GM23338 (cell line): ENCODE results near the gene ADIRF. TPM values are rescaled to one million over a fixed set of nuclear protein-coding genes. Genes with fewer than 3 reads are reported as not detected.
"Not testable (repeated sequence)": the region's sequence is repeated elsewhere in the genome, so short reads cannot be mapped to it uniquely, and the experiment has no call there.

Experiments used
- ATAC-seq: fragments of 200-7000 bp; cut with Tn5 transposase; 3 replicates; pipeline ENCODE4 v1.9.1; 2020
- DNase-seq: peaks from one replicate; pipeline ENCODE4 v3.0.0-alpha.2; 2015; ENCODE audit warnings: low spot score
- H2AFZ ChIP-seq: fragments of 200-600 bp; sonication (generic); 2 replicates; pipeline ENCODE4 v1.8.0; 2016; ENCODE audit warnings: antibody characterized with exemption, mild to moderate bottlenecking, moderate library complexity
- H3F3A ChIP-seq: fragments of 200-600 bp; sonication (generic); replicated peaks from 2 replicates; pipeline ENCODE4 v1.8.0; 2017; ENCODE audit warnings: antibody characterized with exemption, mixed run types, low read depth
- H3K27ac ChIP-seq: fragments of 200-600 bp; sonication (generic); 2 replicates; pipeline ENCODE4 v1.6.1; 2016; ENCODE audit warnings: low read depth
- H3K27me3 ChIP-seq: fragments of 200-600 bp; sonication (generic); 2 replicates; pipeline ENCODE4 v1.8.0; 2016; ENCODE audit warnings: mild to moderate bottlenecking, mixed run types, moderate library complexity; ENCODE audit not compliant: insufficient read depth
- H3K36me3 ChIP-seq: fragments of 200-600 bp; sonication (generic); 2 replicates; pipeline ENCODE4 v1.8.0; 2016; ENCODE audit warnings: mild to moderate bottlenecking; ENCODE audit not compliant: insufficient read depth
- H3K4me1 ChIP-seq: fragments of 200-600 bp; sonication (generic); 2 replicates; pipeline ENCODE4 v1.8.0; 2016; ENCODE audit warnings: mild to moderate bottlenecking, moderate library complexity; ENCODE audit not compliant: insufficient read depth
- H3K4me2 ChIP-seq: fragments of 200-600 bp; sonication (generic); 2 replicates; pipeline ENCODE4 v1.7.1; 2017; ENCODE audit warnings: mixed run types
- H3K4me3 ChIP-seq: fragments of 200-600 bp; sonication (generic); 2 replicates; pipeline ENCODE4 v1.6.1; 2016; ENCODE audit warnings: mixed run types
- H3K79me2 ChIP-seq: fragments of 200-600 bp; sonication (generic); replicated peaks from 2 replicates; pipeline ENCODE4 v1.8.0; 2017; ENCODE audit warnings: mild to moderate bottlenecking; ENCODE audit not compliant: insufficient read depth
- H3K9me2 ChIP-seq: fragments of 200-600 bp; sonication (generic); 2 replicates; pipeline ENCODE4 v1.8.0; 2017; ENCODE audit not compliant: insufficient read depth
- H4K20me1 ChIP-seq: fragments of 200-600 bp; sonication (generic); replicated peaks from 2 replicates; pipeline ENCODE4 v1.8.0; 2017; ENCODE audit warnings: mild to moderate bottlenecking; ENCODE audit not compliant: insufficient read depth
- H3K27ac Mint-ChIP-seq: 2 replicates; pipeline ENCODE4 v1.8.0; 2020; ENCODE audit warnings: inconsistent platforms, mild to moderate bottlenecking, moderate library complexity, mixed read lengths
- H3K27me3 Mint-ChIP-seq: 3 replicates; pipeline ENCODE4 v1.8.0; 2022; ENCODE audit warnings: low read depth, mild to moderate bottlenecking, moderate library complexity, mixed read lengths, inconsistent platforms; ENCODE audit not compliant: insufficient read depth, poor library complexity
- H3K36me3 Mint-ChIP-seq: 3 replicates; pipeline ENCODE4 v1.8.0; 2021; ENCODE audit warnings: low read depth, mild to moderate bottlenecking, inconsistent platforms, moderate library complexity, mixed read lengths
- H3K4me1 Mint-ChIP-seq: 3 replicates; pipeline ENCODE4 v1.8.0; 2020; ENCODE audit warnings: mild to moderate bottlenecking, inconsistent platforms, mixed read lengths
- H3K4me3 Mint-ChIP-seq: 3 replicates; pipeline ENCODE4 v1.8.0; 2021; ENCODE audit warnings: moderate library complexity, mild to moderate bottlenecking, inconsistent platforms, mixed read lengths
- H3K9me3 Mint-ChIP-seq: 3 replicates; pipeline ENCODE4 v1.8.0; 2020; ENCODE audit warnings: moderate library complexity, mild to moderate bottlenecking, inconsistent platforms, mixed read lengths
- CREB1 ChIP-seq: fragments of 250-450 bp; sonication (Bioruptor Pico); IDR thresholded peaks from 2 replicates; pipeline ENCODE4 v1.5.0; 2020; ENCODE audit warnings: low read depth, mild to moderate bottlenecking, moderate library complexity
- ETS1 ChIP-seq: IDR thresholded peaks from 2 replicates; pipeline ENCODE4 v1.6.1; 2016; ENCODE audit warnings: antibody characterized with exemption
- EZH2phosphoT487 ChIP-seq: fragments of 200-600 bp; sonication (generic); IDR thresholded peaks from one replicate; pipeline ENCODE4 v1.8.1; 2018; ENCODE audit warnings: antibody characterized with exemption; ENCODE audit not compliant: unreplicated experiment
- REST ChIP-seq: IDR thresholded peaks from one replicate; pipeline ENCODE4 v1.6.1; 2018; ENCODE audit warnings: antibody characterized with exemption; ENCODE audit not compliant: unreplicated experiment
- STAT1 ChIP-seq: IDR thresholded peaks from one replicate; pipeline ENCODE4 v1.6.1; 2016; ENCODE audit warnings: antibody characterized with exemption; ENCODE audit not compliant: unreplicated experiment
- ZNF114 ChIP-seq: fragments of 250-450 bp; sonication (Bioruptor Pico); IDR thresholded peaks from 2 replicates; pipeline ENCODE4 v1.5.0; 2020; ENCODE audit warnings: mild to moderate bottlenecking, moderate library complexity
- ZNF331 ChIP-seq: fragments of 250-450 bp; sonication (Bioruptor Pico); IDR thresholded peaks from 2 replicates; pipeline ENCODE4 v1.5.0; 2020; ENCODE audit warnings: low read depth, mild to moderate bottlenecking, moderate library complexity
- polyA plus RNA-seq: library from polyadenylated mRNA; unstranded; fragments of >200 nt; fragmentation: Nextera tagmentation; extraction: Ambion mirVana; gene quantifications from 2 replicates; pipeline ENCODE4 v1.2.1, GENCODE V29; 2016
- total RNA-seq: library from RNA; depleted of rRNA; stranded (reverse); fragments of >200 nt; shearing (Covaris generic); gene quantifications from 2 replicates; pipeline ENCODE4 v1.2.3, GENCODE V29; 2014
- TF ChIP-seq, protein P1 (sequence below): fragments of 250-450 bp; sonication (Bioruptor Pico); IDR thresholded peaks from 2 replicates; pipeline ENCODE4 v1.5.0; 2020; ENCODE audit warnings: mild to moderate bottlenecking, moderate library complexity

Gene ADIRF
- total and polyA plus RNA-seq, 2 experiments from 2014 or later, result 1.7 TPM; not detected in 1

- peaks cover 14% of the 10 kb centered on the region; the same call in 1 of the 2 replicates for H3K36me3 ChIP-seq
- not testable (repeated sequence) for H4K20me1 ChIP-seq, H3K27ac ChIP-seq, H2AFZ ChIP-seq, H3K27me3 ChIP-seq, H3K4me3 ChIP-seq, H3K4me2 ChIP-seq, H3K79me2 ChIP-seq, H3K9me2 ChIP-seq, ATAC-seq, DNase-seq, H3K4me3 Mint-ChIP-seq, H3K27ac Mint-ChIP-seq
- H3K4me1 ChIP-seq, result peaks cover 46% of the 10 kb centered on the region
- Mint-ChIP-seq H3K36me3 (peaks cover 44% of the 10 kb centered on the region), H3K9me3 (peaks cover 38% of the 10 kb centered on the region), H3K27me3 (peaks cover 23% of the 10 kb centered on the region), H3K4me1 (peaks cover 48% of the 10 kb centered on the region)
- H3F3A ChIP-seq, result peaks cover 15% of the 10 kb centered on the region
Measured at GRCh38 chr10:86952697-86953096, 15.6 kb upstream of the ADIRF start.

DNA sequence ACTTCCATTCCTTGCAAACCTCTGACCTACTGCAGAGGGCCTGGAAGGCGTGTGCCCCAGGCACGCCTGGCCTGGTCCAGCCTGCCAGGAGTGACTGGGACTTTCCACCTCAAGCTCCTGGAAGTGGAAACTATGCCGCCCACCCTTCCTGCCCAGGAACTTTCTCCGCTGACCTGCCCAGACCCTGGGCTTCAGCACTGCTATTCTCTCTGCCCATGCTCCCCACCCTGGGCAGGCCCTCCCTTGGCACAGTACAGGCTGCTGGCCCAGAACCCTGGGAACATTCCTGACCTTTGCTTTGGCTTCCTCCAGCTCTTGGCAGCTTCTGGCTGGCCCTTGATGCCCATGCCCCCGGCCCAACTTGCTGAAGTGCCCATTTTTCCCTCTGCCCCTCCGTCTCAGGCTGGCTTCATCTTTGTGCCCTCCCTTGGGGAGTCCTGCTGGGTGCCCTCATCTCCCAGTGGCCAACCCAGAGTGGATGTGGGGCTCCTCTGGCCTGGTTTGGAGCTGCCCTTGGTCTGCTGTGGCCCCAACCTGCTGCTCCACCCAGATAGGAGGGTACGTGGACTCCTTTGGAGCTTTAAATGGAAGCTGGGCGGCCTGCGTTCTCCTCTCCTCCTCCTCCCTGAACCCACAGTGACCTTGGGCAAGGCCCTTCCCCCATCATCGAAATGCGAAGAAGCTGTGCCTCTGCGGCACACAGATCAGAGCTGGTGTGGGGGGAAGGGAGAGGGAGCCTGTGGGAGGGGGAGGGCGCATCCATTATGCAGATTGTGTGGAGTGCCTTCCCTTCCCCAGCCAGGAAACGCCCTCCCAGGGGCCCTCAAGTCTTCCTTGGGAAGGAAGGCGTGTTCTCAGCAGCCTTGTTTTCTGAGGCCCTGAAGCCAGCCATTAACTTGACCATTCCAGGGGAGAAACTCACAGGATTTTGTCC, 14.3 kb upstream of the ADIRF start:
- Mint-ChIP-seq H3K27me3 (peaks cover 26% of the 10 kb centered on the region), H3K27ac (peak overlapping the region; percentile 95), H3K4me1 (peaks cover 54% of the 10 kb centered on the region), H3K36me3 (peaks cover 39% of the 10 kb centered on the region), H3K9me3 (peaks cover 38% of the 10 kb centered on the region), H3K4me3 (peak overlapping the region; percentile 54)
- Histone ChIP-seq H4K20me1 (no peaks in the 10 kb centered on the region), H3K79me2 (no peaks in the 10 kb centered on the region), H2AFZ (peak overlapping the region; percentile 83; the same call in 1 of the 2 replicates), H3K4me1 (peaks cover 57% of the 10 kb centered on the region), H3F3A (peaks cover 15% of the 10 kb centered on the region), H3K36me3 (peaks cover 14% of the 10 kb centered on the region; the same call in 1 of the 2 replicates), H3K27me3 (no peaks in the 10 kb centered on the region), H3K4me3 (peak overlapping the region; percentile 47), H3K27ac (peak overlapping the region; percentile 96), H3K9me2 (no peaks in the 10 kb centered on the region), H3K4me2 (peak overlapping the region; percentile 78)
- TF ChIP-seq ETS1, result no peak; the same call in 1 of the 2 replicates
- TF ChIP-seq STAT1, result no peak
- TF ChIP-seq EZH2phosphoT487, result no peak
- peak; percentile 68; the same call in 1 of the 2 replicates for TF ChIP-seq CREB1 (CRISPR knock-in tag)
- TF ChIP-seq REST, result no peak
- TF ChIP-seq, protein P1, sequence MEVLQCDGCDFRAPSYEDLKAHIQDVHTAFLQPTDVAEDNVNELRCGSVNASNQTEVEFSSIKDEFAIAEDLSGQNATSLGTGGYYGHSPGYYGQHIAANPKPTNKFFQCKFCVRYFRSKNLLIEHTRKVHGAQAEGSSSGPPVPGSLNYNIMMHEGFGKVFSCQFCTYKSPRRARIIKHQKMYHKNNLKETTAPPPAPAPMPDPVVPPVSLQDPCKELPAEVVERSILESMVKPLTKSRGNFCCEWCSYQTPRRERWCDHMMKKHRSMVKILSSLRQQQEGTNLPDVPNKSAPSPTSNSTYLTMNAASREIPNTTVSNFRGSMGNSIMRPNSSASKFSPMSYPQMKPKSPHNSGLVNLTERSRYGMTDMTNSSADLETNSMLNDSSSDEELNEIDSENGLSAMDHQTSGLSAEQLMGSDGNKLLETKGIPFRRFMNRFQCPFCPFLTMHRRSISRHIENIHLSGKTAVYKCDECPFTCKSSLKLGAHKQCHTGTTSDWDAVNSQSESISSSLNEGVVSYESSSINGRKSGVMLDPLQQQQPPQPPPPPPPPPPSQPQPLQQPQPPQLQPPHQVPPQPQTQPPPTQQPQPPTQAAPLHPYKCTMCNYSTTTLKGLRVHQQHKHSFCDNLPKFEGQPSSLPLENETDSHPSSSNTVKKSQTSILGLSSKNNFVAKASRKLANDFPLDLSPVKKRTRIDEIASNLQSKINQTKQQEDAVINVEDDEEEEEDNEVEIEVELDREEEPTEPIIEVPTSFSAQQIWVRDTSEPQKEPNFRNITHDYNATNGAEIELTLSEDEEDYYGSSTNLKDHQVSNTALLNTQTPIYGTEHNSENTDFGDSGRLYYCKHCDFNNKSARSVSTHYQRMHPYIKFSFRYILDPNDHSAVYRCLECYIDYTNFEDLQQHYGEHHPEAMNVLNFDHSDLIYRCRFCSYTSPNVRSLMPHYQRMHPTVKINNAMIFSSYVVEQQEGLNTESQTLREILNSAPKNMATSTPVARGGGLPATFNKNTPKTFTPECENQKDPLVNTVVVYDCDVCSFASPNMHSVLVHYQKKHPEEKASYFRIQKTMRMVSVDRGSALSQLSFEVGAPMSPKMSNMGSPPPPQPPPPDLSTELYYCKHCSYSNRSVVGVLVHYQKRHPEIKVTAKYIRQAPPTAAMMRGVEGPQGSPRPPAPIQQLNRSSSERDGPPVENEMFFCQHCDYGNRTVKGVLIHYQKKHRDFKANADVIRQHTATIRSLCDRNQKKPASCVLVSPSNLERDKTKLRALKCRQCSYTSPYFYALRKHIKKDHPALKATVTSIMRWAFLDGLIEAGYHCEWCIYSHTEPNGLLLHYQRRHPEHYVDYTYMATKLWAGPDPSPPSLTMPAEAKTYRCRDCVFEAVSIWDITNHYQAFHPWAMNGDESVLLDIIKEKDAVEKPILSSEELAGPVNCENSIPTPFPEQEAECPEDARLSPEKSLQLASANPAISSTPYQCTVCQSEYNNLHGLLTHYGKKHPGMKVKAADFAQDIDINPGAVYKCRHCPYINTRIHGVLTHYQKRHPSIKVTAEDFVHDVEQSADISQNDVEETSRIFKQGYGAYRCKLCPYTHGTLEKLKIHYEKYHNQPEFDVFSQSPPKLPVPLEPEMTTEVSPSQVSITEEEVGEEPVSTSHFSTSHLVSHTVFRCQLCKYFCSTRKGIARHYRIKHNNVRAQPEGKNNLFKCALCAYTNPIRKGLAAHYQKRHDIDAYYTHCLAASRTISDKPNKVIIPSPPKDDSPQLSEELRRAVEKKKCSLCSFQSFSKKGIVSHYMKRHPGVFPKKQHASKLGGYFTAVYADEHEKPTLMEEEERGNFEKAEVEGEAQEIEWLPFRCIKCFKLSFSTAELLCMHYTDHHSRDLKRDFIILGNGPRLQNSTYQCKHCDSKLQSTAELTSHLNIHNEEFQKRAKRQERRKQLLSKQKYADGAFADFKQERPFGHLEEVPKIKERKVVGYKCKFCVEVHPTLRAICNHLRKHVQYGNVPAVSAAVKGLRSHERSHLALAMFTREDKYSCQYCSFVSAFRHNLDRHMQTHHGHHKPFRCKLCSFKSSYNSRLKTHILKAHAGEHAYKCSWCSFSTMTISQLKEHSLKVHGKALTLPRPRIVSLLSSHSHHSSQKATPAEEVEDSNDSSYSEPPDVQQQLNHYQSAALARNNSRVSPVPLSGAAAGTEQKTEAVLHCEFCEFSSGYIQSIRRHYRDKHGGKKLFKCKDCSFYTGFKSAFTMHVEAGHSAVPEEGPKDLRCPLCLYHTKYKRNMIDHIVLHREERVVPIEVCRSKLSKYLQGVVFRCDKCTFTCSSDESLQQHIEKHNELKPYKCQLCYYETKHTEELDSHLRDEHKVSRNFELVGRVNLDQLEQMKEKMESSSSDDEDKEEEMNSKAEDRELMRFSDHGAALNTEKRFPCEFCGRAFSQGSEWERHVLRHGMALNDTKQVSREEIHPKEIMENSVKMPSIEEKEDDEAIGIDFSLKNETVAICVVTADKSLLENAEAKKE (CRISPR knock-in tag), result peak; percentile 73
- TF ChIP-seq ZNF114 (CRISPR knock-in tag), result peak; percentile 84; the same call in 1 of the 2 replicates
- TF ChIP-seq ZNF331 (CRISPR knock-in tag), result peak; percentile 19; the same call in 1 of the 2 replicates
- peak; percentile 85 for ATAC-seq
- peak; percentile 98 for DNase-seq
